Lung (tissue), 12 donors: ENCODE measurements around the gene C12orf50. TPM values are rescaled to one million over a fixed set of nuclear protein-coding genes. Genes with fewer than 3 reads are reported as not detected.

Experiments used
- ATAC-seq: fragments of 200-7000 bp; cut with Tn5 transposase; one replicate; pipeline ENCODE4 v1.9.1; 2020; ENCODE audit warnings: moderate number of reproducible peaks; ENCODE audit not compliant: insufficient read depth, low FRiP score
- DNase-seq, 3 donors: peaks; one replicate each; pipeline ENCODE4 v3.0.0-alpha.2; 2013 to 2017
- H3K27ac ChIP-seq, 2 donors: one replicate each; pipeline ENCODE4 v1.5.1; 2013; ENCODE audit warnings: mild to moderate bottlenecking in 2 of 2, moderate library complexity in 2 of 2, control low read depth in 1 of 2, inconsistent platforms in 1 of 2, low read depth in 1 of 2, low read length in 1 of 2
- H3K27me3 ChIP-seq, 3 donors: one replicate each; pipeline ENCODE4 v1.5.1; 2013; ENCODE audit warnings: low read length in 2 of 3; ENCODE audit not compliant: control insufficient read depth in 3 of 3, insufficient read depth in 3 of 3
- H3K36me3 ChIP-seq, 4 donors: one replicate each; pipeline ENCODE4 v1.5.1; 2013; ENCODE audit warnings: low read length in 4 of 4, mild to moderate bottlenecking in 1 of 4, moderate library complexity in 1 of 4; ENCODE audit not compliant: control insufficient read depth in 4 of 4, insufficient read depth in 4 of 4
- H3K4me1 ChIP-seq, 5 donors: one replicate each; pipeline ENCODE4 v1.5.1; 2013; ENCODE audit warnings: low read length in 5 of 5, mild to moderate bottlenecking in 2 of 5, moderate library complexity in 1 of 5; ENCODE audit not compliant: control insufficient read depth in 5 of 5, insufficient read depth in 5 of 5
- H3K4me3 ChIP-seq: one replicate; pipeline ENCODE4 v1.5.1; 2013; ENCODE audit warnings: mild to moderate bottlenecking, control low read depth, moderate library complexity
- H3K9ac ChIP-seq, 2 donors: one replicate each; pipeline ENCODE4 v1.5.1; 2013; ENCODE audit warnings: low read length in 2 of 2, control low read depth in 1 of 2; ENCODE audit not compliant: insufficient read depth in 1 of 2
- H3K9me3 ChIP-seq, 4 donors: one replicate each; pipeline ENCODE4 v1.5.1; 2013; ENCODE audit warnings: low read length in 3 of 4, mild to moderate bottlenecking in 1 of 4, moderate library complexity in 1 of 4; ENCODE audit not compliant: control insufficient read depth in 4 of 4, insufficient read depth in 3 of 4
- WGBS, 2 donors: extraction: QIAGEN DNeasy Blood & Tissue Kit; methylation state at CpG; one replicate each; pipeline ENCODE4 v1.1.7; 2013; 5-methylcytosine and 5-hydroxymethylcytosine counted together
- polyA plus RNA-seq, 2 donors: library from polyadenylated mRNA; stranded (reverse); fragments of 200-250 nt; gene quantifications; one replicate each; pipeline ENCODE4 v1.2.1, GENCODE V29; 2013
- total RNA-seq, 2 donors: library from RNA; depleted of rRNA in 1 of 2; stranded (reverse); fragments of >200 nt in 1 of 2; gene quantifications; one replicate each; pipeline ENCODE4 v1.2.1, GENCODE V29; 2014 to 2021
- TF ChIP-seq, protein P1 (sequence below): IDR thresholded peaks from 2 replicates; pipeline ENCODE4 v1.5.1; 2012; ENCODE audit warnings: mild to moderate bottlenecking; ENCODE audit errors: control extremely low read depth, extremely low read depth
- donor health status: control.
- donor health status: control.
- donor health status: Bipolar disorder and iron deficiency.
- donor health status: healthy.
- donor health status: DM: yes; HTN: yes; CAD: no.

Gene C12orf50
- total and polyA plus RNA-seq, 4 donors: 0.05 to 0.12 (median 0.07) TPM

DNA sequence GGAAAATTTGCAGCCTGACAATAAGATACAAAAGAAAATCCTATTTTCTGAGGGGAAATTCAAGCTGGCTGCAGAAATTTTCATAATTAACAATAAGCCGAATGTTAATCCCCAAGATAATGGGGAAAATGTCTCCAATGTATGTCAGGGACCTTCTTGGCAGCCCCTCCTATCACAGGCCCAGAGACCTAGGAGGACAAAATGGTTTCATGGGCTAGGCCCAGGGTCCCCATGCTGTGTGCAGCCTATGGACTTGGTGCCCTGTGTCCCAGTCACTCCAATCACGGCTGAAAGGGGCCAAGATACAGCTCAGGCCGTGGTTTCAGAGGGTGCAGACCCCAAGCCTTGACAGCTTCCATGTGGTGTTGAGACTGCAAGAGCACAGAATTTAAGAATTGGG is 11.2 kb downstream of the C12orf50 start:
- no peak overlapping the region for H3K27ac ChIP-seq
- WGBS, 2 donors: 78 to 82% methylated on average over 3 of the region's 3 CpGs
- no peak for ATAC-seq
- no peak overlapping the region for H3K4me3 ChIP-seq
- no peaks in the 10 kb centered on the region for H3K4me1 ChIP-seq
- H3K9me3 ChIP-seq: peaks cover 0 to 7% (median 1%) of the 10 kb centered on the region in 4 donors
- DNase-seq: no peak
- TF ChIP-seq, protein P1, sequence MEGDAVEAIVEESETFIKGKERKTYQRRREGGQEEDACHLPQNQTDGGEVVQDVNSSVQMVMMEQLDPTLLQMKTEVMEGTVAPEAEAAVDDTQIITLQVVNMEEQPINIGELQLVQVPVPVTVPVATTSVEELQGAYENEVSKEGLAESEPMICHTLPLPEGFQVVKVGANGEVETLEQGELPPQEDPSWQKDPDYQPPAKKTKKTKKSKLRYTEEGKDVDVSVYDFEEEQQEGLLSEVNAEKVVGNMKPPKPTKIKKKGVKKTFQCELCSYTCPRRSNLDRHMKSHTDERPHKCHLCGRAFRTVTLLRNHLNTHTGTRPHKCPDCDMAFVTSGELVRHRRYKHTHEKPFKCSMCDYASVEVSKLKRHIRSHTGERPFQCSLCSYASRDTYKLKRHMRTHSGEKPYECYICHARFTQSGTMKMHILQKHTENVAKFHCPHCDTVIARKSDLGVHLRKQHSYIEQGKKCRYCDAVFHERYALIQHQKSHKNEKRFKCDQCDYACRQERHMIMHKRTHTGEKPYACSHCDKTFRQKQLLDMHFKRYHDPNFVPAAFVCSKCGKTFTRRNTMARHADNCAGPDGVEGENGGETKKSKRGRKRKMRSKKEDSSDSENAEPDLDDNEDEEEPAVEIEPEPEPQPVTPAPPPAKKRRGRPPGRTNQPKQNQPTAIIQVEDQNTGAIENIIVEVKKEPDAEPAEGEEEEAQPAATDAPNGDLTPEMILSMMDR: no peak
- H3K9ac ChIP-seq: no peak overlapping the region
- H3K27me3 ChIP-seq: no peaks in the 10 kb centered on the region
- H3K36me3 ChIP-seq: no peaks in the 10 kb centered on the region

DNA sequence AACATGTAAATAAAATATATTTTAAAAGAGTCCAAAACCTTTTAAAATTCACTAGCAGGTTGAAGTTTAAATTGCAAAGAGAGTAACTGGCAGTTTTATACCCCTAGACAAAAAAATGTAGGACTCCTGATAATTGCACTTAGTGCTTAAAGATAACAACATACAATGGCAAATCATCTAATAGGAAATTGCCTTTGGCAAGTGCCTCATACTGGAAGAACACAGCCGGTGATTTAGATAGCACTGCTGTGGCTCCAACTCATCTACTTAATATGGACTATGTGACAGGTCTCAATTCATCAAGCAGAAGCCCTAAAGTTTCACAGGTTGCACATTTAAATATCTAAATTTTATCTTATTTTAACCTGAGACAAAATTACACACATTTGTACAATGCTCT is 13.4 kb downstream of the C12orf50 start:
- no peak overlapping the region for H3K27ac ChIP-seq
- no peak for DNase-seq
- TF ChIP-seq, protein P1: no peak
- H3K9ac ChIP-seq: no peak overlapping the region
- peaks cover 0 to 7% (median 1%) of the 10 kb centered on the region in 4 donors for H3K9me3 ChIP-seq
- no peaks in the 10 kb centered on the region for H3K36me3 ChIP-seq
- ATAC-seq: no peak
- H3K4me1 ChIP-seq: no peaks in the 10 kb centered on the region
- no peaks in the 10 kb centered on the region for H3K27me3 ChIP-seq
- no peak overlapping the region for H3K4me3 ChIP-seq
- 31 to 61% methylated on average over 1 of the region's 1 CpG for WGBS, 2 donors

DNA sequence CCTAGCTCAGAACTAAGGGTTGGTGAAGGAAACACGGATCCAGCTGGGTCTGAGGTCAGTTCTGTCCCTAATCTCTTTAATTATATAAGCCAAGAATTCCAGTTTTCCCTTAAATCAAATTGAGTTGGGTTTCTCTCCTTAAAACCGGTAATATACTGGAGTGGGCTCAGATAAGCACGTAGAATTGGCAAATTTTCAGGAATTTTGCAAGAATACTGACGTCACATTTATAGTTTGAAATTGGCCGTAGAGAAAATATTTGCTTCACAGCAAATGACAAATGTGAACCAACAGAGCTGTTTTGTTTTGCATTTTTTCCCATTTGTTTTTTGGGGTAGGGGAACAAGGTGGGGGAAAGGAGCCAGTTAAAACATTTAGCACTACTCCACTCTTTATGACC is 17.4 kb downstream of the C12orf50 start:
- Histone ChIP-seq H3K27me3 (no peaks in the 10 kb centered on the region), H3K4me3 (no peak overlapping the region), H3K4me1 (no peaks in the 10 kb centered on the region), H3K36me3 (no peaks in the 10 kb centered on the region), H3K9me3 (no peaks in the 10 kb centered on the region), H3K9ac (no peak overlapping the region), H3K27ac (no peak overlapping the region)
- TF ChIP-seq, protein P1: no peak
- no peak for ATAC-seq
- DNase-seq: peak in 2 of 3 donors; percentile 64 to 66
- 58 to 78% methylated on average over 5 of the region's 5 CpGs for WGBS, 2 donors

DNA sequence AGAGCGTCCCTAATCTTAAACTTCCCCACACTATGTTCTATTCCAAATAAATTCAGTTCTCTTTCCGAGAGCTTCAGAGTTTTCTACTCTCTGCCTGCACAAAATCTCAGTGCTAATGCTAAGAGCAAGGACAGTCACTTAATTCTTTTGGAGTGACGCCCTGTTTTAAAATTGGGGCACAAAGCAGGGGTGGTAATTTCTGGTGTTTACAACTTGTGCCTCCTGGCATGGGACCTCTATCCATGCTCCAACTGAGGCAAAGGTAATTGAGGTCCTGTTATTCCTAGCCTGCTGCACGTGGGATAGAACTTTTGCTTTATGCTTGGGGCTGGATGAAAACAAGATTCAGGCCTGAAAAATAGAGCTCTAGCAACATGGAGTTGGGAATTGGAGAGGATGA is 22.9 kb downstream of the C12orf50 start:
- 83 to 87% methylated on average over 4 of the region's 4 CpGs for WGBS, 2 donors
- TF ChIP-seq, protein P1: no peak
- Histone ChIP-seq H3K4me3 (no peak overlapping the region), H3K27ac (no peak overlapping the region), H3K9ac (no peak overlapping the region), H3K4me1 (no peaks in the 10 kb centered on the region), H3K9me3 (peaks cover 0 to 2% (median 0%) of the 10 kb centered on the region in 4 donors), H3K36me3 (no peaks in the 10 kb centered on the region), H3K27me3 (no peaks in the 10 kb centered on the region)
- ATAC-seq: no peak
- no peak for DNase-seq
